HUES64 (cell line): ENCODE data around the gene MYBPHL.

ENCODE experiments used
- H3K27ac ChIP-seq: 2 replicates; pipeline ENCODE4 v1.7.0; 2013; ENCODE audit warnings: low read depth, low read length, inconsistent platforms
- H3K27me3 ChIP-seq: 2 replicates; pipeline ENCODE4 v1.6.1; 2013; ENCODE audit warnings: mild to moderate bottlenecking, low read length; ENCODE audit not compliant: insufficient read depth
- H3K36me3 ChIP-seq: 2 replicates; pipeline ENCODE4 v1.6.1; 2013; ENCODE audit warnings: mild to moderate bottlenecking, low read length; ENCODE audit not compliant: insufficient read depth
- H3K4me1 ChIP-seq: 2 replicates; pipeline ENCODE4 v1.6.1; 2013; ENCODE audit warnings: mild to moderate bottlenecking, low read length, moderate library complexity; ENCODE audit not compliant: insufficient read depth
- H3K4me3 ChIP-seq: 2 replicates; pipeline ENCODE4 v1.5.1; 2013; ENCODE audit warnings: mild to moderate bottlenecking, low read length, moderate library complexity
- H3K9ac ChIP-seq: 2 replicates; pipeline ENCODE4 v1.6.1; 2013; ENCODE audit warnings: mild to moderate bottlenecking, low read depth, low read length
- H3K9me3 ChIP-seq: 2 replicates; pipeline ENCODE4 v1.6.1; 2013; ENCODE audit warnings: low read depth, low read length; ENCODE audit not compliant: insufficient read depth
- WGBS: fragments of 150-250, 120-280 bp; methylation state at CpG from one replicate; pipeline ENCODE4 v1.1.7; 2013; ENCODE audit warnings: missing lambda C conversion rate; 5-methylcytosine and 5-hydroxymethylcytosine counted together

The MYBPHL gene

GRCh38 chr1:109331113-109331512, 24.3 kb upstream of the MYBPHL start:
- H3K36me3 ChIP-seq = peaks cover 88% of the 10 kb centered on the region
- no peaks in the 10 kb centered on the region for H3K27me3 ChIP-seq
- H3K4me3 ChIP-seq = no peak overlapping the region
- H3K4me1 ChIP-seq = no peaks in the 10 kb centered on the region
- H3K9me3 ChIP-seq = peaks cover 12% of the 10 kb centered on the region; the same call in 1 of the 2 replicates
- no peak overlapping the region for H3K27ac ChIP-seq
- H3K9ac ChIP-seq = no peak overlapping the region

- Histone ChIP-seq H3K9me3 (peaks cover 6% of the 10 kb centered on the region; the same call in 1 of the 2 replicates), H3K27me3 (no peaks in the 10 kb centered on the region), H3K4me1 (no peaks in the 10 kb centered on the region), H3K36me3 (peaks cover 78% of the 10 kb centered on the region), H3K9ac (no peak overlapping the region), H3K27ac (no peak overlapping the region), H3K4me3 (no peak overlapping the region)
- WGBS = 88% methylated on average over 5 of the region's 5 CpGs
Measured at GRCh38 chr1:109327285-109327684, 20.5 kb upstream of the MYBPHL start.

GRCh38 chr1:109322974-109323373, 16.2 kb upstream of the MYBPHL start:
- Histone ChIP-seq H3K27ac (no peak overlapping the region), H3K27me3 (no peaks in the 10 kb centered on the region), H3K9me3 (no peaks in the 10 kb centered on the region), H3K36me3 (peaks cover 81% of the 10 kb centered on the region), H3K4me1 (peaks cover 7% of the 10 kb centered on the region; the same call in 1 of the 2 replicates), H3K4me3 (no peak overlapping the region), H3K9ac (no peak overlapping the region)
- WGBS = 95% methylated on average over 6 of the region's 6 CpGs

GRCh38 chr1:109319114-109319513, 12.3 kb upstream of the MYBPHL start:
- Histone ChIP-seq H3K4me1 (peaks cover 7% of the 10 kb centered on the region; the same call in 1 of the 2 replicates), H3K36me3 (peaks cover 89% of the 10 kb centered on the region), H3K9ac (no peak overlapping the region), H3K27me3 (no peaks in the 10 kb centered on the region), H3K27ac (no peak overlapping the region), H3K9me3 (no peaks in the 10 kb centered on the region), H3K4me3 (no peak overlapping the region)
- 82% methylated on average over 3 of the region's 3 CpGs for WGBS

GRCh38 chr1:109316506-109316905, 9.7 kb upstream of the MYBPHL start:
- Histone ChIP-seq H3K9me3 (no peaks in the 10 kb centered on the region), H3K27me3 (no peaks in the 10 kb centered on the region), H3K9ac (no peak overlapping the region), H3K4me1 (peaks cover 7% of the 10 kb centered on the region; the same call in 1 of the 2 replicates), H3K4me3 (no peak overlapping the region), H3K36me3 (peaks cover 85% of the 10 kb centered on the region), H3K27ac (no peak overlapping the region)
- 93% methylated on average over 1 of the region's 1 CpG for WGBS

GRCh38 chr1:109315288-109315687, 8.5 kb upstream of the MYBPHL start:
- Histone ChIP-seq H3K4me1 (peaks cover 7% of the 10 kb centered on the region; the same call in 1 of the 2 replicates), H3K9me3 (no peaks in the 10 kb centered on the region), H3K4me3 (no peak overlapping the region), H3K27me3 (no peaks in the 10 kb centered on the region), H3K27ac (no peak overlapping the region), H3K9ac (no peak overlapping the region), H3K36me3 (peaks cover 73% of the 10 kb centered on the region)
- WGBS = 92% methylated on average over 4 of the region's 4 CpGs

GRCh38 chr1:109314795-109315194, 8.0 kb upstream of the MYBPHL start:
- H3K27me3 ChIP-seq = no peaks in the 10 kb centered on the region
- peaks cover 69% of the 10 kb centered on the region for H3K36me3 ChIP-seq
- no peak overlapping the region for H3K27ac ChIP-seq
- WGBS = 95% methylated on average over 1 of the region's 1 CpG
- H3K9ac ChIP-seq = no peak overlapping the region
- peaks cover 7% of the 10 kb centered on the region; the same call in 1 of the 2 replicates for H3K4me1 ChIP-seq
- no peak overlapping the region for H3K4me3 ChIP-seq
- no peaks in the 10 kb centered on the region for H3K9me3 ChIP-seq

- peaks cover 57% of the 10 kb centered on the region for H3K36me3 ChIP-seq
- no peaks in the 10 kb centered on the region; the same call in 1 of the 2 replicates for H3K4me1 ChIP-seq
- H3K9me3 ChIP-seq = no peaks in the 10 kb centered on the region
- no peak overlapping the region for H3K4me3 ChIP-seq
- no peaks in the 10 kb centered on the region for H3K27me3 ChIP-seq
- H3K9ac ChIP-seq = no peak overlapping the region
- 88% methylated on average over 12 of the region's 12 CpGs for WGBS
- H3K27ac ChIP-seq = no peak overlapping the region
Measured at GRCh38 chr1:109312978-109313775, 6.4 kb upstream of the MYBPHL start.

- Histone ChIP-seq H3K27ac (no peak overlapping the region), H3K4me1 (peaks cover 4% of the 10 kb centered on the region; the same call in 1 of the 2 replicates), H3K27me3 (no peaks in the 10 kb centered on the region), H3K9ac (no peak overlapping the region), H3K36me3 (peaks cover 48% of the 10 kb centered on the region), H3K4me3 (no peak overlapping the region), H3K9me3 (no peaks in the 10 kb centered on the region)
- 100% methylated on average over 2 of the region's 2 CpGs for WGBS
Measured at GRCh38 chr1:109312246-109312645, 5.4 kb upstream of the MYBPHL start.

- WGBS = 100% methylated on average over 2 of the region's 2 CpGs
- H3K27me3 ChIP-seq = no peaks in the 10 kb centered on the region
- peaks cover 7% of the 10 kb centered on the region; the same call in 1 of the 2 replicates for H3K4me1 ChIP-seq
- H3K4me3 ChIP-seq = no peak overlapping the region
- no peak overlapping the region for H3K9ac ChIP-seq
- H3K9me3 ChIP-seq = no peaks in the 10 kb centered on the region
- H3K27ac ChIP-seq = no peak overlapping the region
- H3K36me3 ChIP-seq = peaks cover 24% of the 10 kb centered on the region
Measured at GRCh38 chr1:109309347-109309746, 2.5 kb upstream of the MYBPHL start.

GRCh38 chr1:109307274-109308021, 637 bp upstream of the MYBPHL start:
- peaks cover 7% of the 10 kb centered on the region; the same call in 1 of the 2 replicates for H3K4me1 ChIP-seq
- no peaks in the 10 kb centered on the region for H3K9me3 ChIP-seq
- peaks cover 8% of the 10 kb centered on the region; the same call in 1 of the 2 replicates for H3K36me3 ChIP-seq
- no peaks in the 10 kb centered on the region for H3K27me3 ChIP-seq
- WGBS = 74% methylated on average over 14 of the region's 14 CpGs
- no peak overlapping the region for H3K9ac ChIP-seq
- H3K27ac ChIP-seq = no peak overlapping the region
- H3K4me3 ChIP-seq = no peak overlapping the region
